HL-60 (cell line): Measurements from ENCODE around the gene ZNF469.

ENCODE experiments used
- DNase-seq, 2 experiments: peaks; one replicate each; pipeline ENCODE4 v3.0.0-alpha.2; 2010 to 2020; ENCODE audit warnings: low read depth in 1 of 2, low spot score in 1 of 2
- H3K27ac ChIP-seq: fragments of 250-450 bp; sonication (Bioruptor Pico); replicated peaks from 2 replicates; pipeline ENCODE4 v1.5.1; 2020; ENCODE audit warnings: mild to moderate bottlenecking, moderate library complexity
- H3K27me3 ChIP-seq: fragments of 250-450 bp; sonication (Bioruptor Pico); 2 replicates; pipeline ENCODE4 v1.5.1; 2021; ENCODE audit warnings: mild to moderate bottlenecking, moderate library complexity; ENCODE audit not compliant: insufficient read depth, poor library complexity, severe bottlenecking
- H3K4me3 ChIP-seq: replicated peaks from 2 replicates; pipeline ENCODE4 v1.5.1; 2011; ENCODE audit warnings: mild to moderate bottlenecking, control low read depth, low read length; ENCODE audit not compliant: insufficient read depth
- CTCF ChIP-seq: IDR thresholded peaks from one replicate; pipeline ENCODE4 v1.5.1; 2011; ENCODE audit warnings: low read length, control low read depth, inconsistent platforms; ENCODE audit not compliant: insufficient read depth
- GABPA ChIP-seq: IDR thresholded peaks from 2 replicates; pipeline ENCODE4 v1.6.1; 2012; ENCODE audit warnings: low read depth
- POLR2AphosphoS5 ChIP-seq: IDR thresholded peaks from 2 replicates; pipeline ENCODE4 v1.6.1; 2012; ENCODE audit warnings: low read depth
- SPI1 ChIP-seq: IDR thresholded peaks from 2 replicates; pipeline ENCODE4 v1.6.1; 2012; ENCODE audit warnings: low read depth, mild to moderate bottlenecking, borderline replicate concordance
- TF ChIP-seq, protein P1 (sequence below): IDR thresholded peaks from 2 replicates; pipeline ENCODE4 v1.6.1; 2012; ENCODE audit warnings: low read depth; ENCODE audit not compliant: insufficient replicate concordance

The ZNF469 gene

DNA sequence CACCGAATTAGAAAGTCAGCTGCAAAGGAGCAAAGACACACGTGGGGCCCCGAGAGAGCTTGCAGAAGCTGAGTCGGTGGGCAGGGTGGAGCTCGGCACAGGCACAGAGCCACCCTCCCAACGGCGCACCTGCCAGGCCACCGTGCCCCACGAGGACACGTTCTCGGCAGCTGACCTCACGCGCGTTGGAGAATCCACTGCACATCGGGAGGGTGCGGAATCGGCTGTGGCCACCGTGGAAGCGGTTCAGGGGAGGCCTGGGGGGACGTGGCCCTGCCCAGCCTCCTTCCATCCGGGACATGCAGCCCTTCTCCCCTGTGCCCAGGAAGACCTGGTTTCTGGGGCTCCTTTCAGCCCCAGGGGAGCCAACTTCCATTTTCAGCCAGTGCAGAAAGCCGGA is 49.4 kb downstream of the ZNF469 start:
- no peak for DNase-seq
- H3K27ac ChIP-seq: no peak overlapping the region
- TF ChIP-seq, protein P1, sequence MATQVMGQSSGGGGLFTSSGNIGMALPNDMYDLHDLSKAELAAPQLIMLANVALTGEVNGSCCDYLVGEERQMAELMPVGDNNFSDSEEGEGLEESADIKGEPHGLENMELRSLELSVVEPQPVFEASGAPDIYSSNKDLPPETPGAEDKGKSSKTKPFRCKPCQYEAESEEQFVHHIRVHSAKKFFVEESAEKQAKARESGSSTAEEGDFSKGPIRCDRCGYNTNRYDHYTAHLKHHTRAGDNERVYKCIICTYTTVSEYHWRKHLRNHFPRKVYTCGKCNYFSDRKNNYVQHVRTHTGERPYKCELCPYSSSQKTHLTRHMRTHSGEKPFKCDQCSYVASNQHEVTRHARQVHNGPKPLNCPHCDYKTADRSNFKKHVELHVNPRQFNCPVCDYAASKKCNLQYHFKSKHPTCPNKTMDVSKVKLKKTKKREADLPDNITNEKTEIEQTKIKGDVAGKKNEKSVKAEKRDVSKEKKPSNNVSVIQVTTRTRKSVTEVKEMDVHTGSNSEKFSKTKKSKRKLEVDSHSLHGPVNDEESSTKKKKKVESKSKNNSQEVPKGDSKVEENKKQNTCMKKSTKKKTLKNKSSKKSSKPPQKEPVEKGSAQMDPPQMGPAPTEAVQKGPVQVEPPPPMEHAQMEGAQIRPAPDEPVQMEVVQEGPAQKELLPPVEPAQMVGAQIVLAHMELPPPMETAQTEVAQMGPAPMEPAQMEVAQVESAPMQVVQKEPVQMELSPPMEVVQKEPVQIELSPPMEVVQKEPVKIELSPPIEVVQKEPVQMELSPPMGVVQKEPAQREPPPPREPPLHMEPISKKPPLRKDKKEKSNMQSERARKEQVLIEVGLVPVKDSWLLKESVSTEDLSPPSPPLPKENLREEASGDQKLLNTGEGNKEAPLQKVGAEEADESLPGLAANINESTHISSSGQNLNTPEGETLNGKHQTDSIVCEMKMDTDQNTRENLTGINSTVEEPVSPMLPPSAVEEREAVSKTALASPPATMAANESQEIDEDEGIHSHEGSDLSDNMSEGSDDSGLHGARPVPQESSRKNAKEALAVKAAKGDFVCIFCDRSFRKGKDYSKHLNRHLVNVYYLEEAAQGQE: no peak
- no peak for TF ChIP-seq POLR2AphosphoS5
- TF ChIP-seq GABPA: no peak
- TF ChIP-seq SPI1: no peak
- TF ChIP-seq CTCF: no peak
- H3K4me3 ChIP-seq: no peak overlapping the region
- peaks cover 11% of the 10 kb centered on the region for H3K27me3 ChIP-seq
